SW 1271 (cell line): ENCODE data around the gene ATP6AP2.
A peak's percentile ranks its signal among the peaks of the same experiment; 100 is the strongest.
"Not testable (repeated sequence)": the region's sequence is repeated elsewhere in the genome, so short reads cannot be mapped to it uniquely, and the experiment has no call there.

Experiments used
- DNase-seq, 2 experiments: peaks; one replicate each; lab custom pipeline; 2025; lab: John Stamatoyannopoulos, UW

ATP6AP2 gene, protein sequence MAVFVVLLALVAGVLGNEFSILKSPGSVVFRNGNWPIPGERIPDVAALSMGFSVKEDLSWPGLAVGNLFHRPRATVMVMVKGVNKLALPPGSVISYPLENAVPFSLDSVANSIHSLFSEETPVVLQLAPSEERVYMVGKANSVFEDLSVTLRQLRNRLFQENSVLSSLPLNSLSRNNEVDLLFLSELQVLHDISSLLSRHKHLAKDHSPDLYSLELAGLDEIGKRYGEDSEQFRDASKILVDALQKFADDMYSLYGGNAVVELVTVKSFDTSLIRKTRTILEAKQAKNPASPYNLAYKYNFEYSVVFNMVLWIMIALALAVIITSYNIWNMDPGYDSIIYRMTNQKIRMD

DNA sequence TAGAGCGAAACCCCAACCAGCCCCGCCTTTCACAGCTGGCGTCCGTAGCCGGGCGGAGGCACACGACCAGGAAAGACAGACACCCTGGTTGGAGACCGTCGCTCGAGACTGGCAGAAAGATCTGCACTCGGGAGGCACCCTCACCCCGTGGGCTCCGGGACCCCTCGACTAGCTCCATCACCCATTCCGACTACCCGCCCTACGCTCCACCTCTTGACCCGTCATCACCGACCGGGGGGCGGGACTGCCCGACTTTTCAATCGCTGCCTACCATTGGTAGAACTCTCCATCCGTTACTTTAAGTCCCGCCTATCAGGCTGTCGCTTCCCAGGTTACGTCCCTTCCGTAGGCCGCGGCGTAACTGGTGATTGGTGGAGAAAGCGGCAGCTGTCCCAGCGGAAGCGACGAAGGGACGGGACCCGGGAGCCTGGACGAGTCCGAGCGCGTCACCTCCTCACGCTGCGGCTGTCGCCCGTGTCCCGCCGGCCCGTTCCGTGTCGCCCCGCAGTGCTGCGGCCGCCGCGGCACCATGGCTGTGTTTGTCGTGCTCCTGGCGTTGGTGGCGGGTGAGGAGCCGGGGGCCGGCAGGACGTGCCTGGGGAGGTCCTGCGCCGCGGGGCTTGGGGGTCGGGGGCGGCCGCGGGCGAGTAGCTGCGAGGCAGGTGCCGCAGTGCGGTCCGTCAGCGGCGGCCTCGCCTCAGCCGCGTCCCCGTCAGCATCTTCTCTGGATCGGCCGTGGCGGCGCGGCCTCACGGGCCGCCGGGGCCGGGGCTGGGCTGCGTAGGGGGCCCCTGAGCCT lies at the start of gene ATP6AP2:
TSS of gene ATP6AP2 (plus strand) at position 434 of the 799 bp plus-strand sequence. CDS start at position 530, 96 bp downstream.
- peak; percentile 47 to 79 for DNase-seq

DNA sequence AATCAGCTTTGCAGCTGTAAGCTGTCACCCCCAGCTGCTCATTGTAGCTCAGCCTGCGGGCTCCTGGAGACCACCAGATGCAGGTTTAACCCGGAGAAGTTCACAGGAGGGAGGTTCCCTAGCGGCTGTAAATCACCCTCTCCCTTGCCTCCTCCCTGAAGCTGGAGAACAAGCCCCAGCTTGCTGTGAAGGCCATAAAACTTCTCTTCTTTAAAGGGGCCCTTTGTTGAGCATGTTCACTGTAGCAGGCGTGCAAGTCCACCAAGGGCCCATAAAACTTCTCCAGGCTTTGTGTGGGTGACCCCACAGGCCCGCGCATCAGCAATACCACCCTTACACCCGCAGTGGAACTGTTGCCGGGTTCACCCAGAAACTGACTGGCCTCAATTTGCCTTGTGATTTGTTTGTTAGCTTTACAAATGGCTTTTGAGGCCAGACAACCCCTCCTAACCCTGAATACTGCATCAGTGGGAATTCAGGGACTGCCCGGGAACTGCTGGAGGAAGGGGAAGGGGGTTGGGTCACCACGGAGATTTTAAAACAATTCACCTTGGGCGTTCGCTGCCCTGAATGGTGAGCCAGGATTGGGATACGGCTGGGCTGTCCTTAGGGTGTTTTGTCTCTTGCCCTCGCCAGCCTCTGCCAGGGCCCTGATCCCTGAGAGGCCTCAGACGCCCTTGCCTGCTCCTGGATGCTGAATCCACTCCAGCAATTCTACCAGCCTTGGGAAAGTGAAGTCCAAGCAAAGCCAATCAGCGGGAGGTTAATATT lies 49.5 kb upstream of the ATP6AP2 start:
- no peak for DNase-seq

DNA sequence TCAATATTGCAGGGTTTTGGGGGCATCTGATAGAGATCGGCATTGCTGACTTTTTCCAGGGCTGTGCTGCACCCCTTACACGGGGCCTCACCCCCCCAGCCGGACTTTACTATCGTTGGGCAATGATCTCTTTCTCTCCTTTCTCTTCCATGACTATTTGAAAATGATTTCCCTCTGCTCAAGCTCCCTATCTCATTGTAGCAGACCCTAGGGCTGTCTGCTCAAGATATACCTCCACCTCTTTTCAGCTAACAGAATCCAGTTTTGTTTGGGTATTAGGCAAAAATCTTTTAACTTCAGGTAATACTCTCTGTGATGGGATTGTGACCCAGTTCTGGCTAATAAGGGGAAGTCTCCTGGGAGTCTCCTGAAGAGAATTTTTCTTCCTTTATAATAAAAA lies 43.5 kb upstream of the ATP6AP2 start:
- DNase-seq = no peak

DNA sequence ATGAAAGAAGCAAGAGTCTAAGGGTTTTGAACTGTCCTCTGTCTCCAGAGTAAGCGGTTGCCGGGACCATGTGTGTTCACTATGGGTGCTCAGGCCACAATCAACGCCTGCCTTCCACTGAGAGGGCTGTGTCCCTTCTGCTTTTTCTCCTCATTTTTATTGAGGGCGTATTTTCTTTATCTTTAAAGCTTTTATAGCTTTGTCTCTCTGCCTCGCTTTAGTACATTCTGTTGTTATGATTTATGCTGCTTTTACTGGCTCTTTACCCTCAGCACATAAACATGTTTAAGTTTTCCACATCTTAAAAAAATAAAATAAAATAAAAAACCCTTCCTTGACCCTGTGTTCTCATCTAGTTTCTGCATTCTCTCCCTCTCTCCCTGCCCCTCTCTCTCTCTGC lies 42.4 kb upstream of the ATP6AP2 start:
- no peak for DNase-seq

DNA sequence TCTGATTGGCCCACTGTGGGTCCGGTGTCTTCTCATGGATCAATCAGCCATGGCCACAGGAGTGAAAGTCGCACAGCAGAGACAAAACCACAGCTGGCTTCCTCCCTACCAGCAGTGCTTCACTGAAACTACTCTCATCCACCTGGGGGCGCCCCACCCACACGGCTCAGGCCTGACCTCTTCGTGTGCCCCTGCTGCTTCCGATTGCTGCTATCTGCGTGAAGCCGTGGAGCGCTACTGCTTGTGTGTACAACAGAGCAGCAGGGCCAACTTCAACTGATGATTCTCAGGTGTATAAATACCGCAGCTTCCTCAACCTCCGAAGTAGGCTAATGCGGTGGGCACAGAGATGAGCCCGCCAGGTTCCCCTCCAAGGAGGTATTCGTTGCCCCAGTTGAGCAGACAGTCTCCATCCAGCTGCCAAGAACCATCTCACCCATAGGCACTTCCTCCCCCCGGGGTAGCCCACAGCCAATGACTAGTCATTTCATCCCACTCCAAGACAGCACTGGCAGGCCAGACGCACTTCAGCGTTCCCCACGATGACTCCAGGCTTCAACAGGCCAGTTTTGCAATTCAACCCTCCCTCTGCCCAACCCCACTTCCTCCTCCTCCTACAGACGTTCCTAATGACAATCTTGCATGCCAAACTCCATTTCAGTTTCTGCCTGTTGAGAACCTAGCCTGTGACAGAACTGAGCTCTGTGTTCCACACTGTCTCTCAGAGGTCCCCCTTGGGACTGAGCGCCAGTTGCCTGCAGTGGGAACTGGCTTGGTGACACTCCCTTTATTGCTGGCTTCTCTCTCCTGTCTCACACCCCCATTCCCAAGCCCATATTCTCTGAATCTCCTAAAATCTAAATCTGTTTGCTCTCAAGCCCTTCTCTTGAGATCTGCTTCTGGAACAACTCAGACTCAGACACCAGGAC lies 41.3 kb upstream of the ATP6AP2 start:
- DNase-seq = no peak

DNA sequence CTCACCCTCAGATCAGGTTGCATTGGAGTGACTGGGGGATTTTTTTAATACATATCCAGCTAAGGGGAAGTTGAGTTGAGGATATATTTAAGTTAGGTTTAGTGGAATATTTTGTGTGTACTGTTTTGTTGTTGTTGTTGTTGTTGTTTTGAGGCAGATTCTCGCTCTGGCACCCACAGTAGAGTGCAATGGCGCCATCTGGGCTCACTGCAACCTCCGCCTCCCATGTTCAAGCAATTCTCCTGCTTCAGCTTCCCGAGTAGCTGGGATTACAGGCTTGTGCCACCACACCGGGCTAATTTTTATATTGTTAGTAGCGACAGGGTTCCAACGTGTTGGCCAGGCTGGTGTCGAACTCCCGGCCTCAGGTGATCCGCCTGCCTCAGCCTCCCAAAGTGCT lies 38.6 kb upstream of the ATP6AP2 start:
- DNase-seq = no peak

DNA sequence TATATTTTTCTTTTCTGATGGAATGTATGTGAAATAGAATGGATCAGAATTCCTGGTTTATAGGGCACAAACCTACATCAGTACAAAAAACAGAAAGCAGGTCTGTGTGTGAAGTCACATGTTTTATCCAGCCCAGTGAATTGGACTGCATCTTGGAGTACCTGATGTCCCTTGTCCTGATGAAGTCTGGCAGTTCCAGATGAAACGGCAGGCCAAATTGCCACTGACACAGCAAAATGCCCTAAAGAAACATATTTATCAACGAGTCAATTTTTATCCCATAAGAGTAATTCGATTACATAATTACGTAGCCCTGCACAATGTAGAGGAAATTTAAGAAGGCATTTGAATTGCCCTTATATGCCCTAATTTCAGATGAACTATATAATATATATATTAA lies 37.8 kb upstream of the ATP6AP2 start:
- DNase-seq = no peak

DNA sequence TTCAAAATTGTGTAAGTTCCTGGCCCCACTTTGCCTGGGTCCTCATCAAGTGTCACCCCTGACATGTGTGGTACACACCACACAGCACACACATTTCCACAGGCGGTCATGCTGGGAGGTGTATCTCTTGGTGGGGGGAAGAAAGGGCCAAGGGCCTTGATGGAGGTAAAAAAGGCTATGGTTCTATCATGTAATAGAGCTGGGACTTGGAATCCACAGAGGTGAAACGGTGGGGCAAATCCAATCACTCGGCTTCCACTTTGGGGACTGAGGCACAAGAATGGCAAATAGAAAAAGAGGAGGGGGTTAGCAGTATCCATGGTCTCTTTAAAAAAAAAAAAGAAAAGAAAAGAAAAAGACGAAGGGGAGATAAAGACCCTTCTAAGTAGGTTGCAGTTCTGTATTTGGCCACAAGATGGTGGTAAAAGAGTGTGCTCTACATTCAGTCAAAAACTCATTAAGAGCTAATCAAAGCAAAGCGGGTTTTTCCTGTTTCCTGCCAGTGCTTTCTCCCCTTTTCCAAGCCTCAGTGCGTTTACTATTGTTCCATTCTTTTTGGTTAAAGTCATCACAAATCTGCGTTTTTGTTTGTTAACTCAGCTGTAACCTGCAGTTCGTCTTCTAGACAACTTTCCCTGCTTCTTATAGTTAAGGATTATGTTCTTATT lies 37.0 kb upstream of the ATP6AP2 start:
- DNase-seq = peak in 1 of 2 experiments; percentile 6

DNA sequence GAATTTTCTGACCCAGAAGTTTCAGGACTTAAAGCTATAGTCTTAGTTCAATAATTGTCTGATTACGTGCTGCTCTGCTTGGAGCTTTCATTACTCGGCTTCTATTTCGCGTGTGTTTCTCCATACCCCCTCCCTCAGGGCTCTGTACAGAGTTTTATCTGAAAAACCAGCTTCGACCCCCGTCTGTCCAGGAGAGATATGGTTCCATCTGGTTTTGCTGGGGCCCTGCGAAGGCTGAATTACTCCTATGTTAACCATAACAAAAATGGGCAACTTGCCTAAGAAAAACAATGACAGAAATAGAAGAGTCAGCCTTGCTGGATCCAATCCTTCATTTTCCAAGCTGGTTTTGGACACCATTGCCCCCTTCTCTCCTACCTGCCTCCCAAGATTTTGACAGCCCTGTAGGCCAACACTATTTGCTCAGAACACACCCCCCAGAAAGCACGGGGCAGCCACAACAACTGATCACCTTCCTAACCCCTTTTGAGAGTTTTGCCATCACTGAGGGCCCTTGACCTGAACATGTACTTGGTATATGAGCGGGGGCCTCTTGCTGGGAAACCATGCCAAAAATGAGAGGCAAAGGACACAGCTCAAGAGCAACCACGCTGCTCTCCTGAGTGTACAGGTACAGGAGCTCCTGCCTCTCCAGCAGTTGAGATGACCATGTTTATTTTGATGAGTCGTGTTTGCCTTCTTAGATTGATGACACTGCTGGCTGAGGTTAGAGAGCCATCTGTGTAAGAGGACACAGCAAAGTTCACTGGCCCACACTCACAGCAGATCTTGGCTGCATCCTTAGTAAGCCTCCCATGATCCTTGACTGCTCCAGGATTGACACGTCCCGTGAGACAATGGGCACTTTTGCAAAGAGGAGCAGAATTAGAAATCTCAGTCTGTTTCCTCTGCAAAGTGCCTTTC lies 36.2 kb upstream of the ATP6AP2 start:
- DNase-seq = no peak

DNA sequence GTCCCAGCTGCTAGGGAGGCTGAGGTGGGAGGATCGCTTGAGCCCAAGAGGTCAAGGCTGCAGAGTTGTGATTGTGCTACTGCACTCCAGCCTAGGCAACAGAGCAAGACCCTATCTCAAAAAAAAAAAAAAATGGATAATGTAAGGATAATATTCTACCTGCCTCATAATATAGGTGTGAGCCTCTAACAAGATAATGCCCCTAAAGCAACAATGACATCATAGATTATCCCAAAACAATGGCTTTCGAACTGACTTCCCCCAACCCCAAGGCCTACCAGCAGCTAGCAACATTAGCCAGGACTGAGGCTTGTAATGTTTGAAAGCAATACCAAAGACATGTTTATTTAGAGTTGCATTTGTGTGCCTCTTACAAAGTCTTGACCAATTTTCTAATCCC lies 33.9 kb upstream of the ATP6AP2 start:
- DNase-seq = no peak

DNA sequence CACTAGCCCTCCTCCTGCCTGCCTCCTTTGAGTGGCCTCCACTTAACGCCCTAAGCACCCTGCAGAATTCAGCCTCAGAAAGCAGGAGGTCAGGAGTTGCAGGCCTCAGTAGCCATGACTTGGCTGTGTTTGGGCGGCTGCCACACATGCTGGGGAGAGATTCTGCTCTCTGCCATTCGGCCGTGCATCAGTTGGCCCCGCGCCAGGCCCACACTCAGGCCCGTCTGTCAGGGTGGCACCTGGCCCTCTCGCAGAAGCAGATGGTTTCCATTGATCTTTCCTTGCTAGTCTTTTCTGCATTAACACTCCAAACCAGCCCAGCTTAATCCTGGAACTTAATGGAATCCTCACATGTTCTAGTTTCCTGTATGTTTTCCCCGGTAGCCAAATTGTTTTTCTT lies 30.7 kb upstream of the ATP6AP2 start:
- no peak for DNase-seq

DNA sequence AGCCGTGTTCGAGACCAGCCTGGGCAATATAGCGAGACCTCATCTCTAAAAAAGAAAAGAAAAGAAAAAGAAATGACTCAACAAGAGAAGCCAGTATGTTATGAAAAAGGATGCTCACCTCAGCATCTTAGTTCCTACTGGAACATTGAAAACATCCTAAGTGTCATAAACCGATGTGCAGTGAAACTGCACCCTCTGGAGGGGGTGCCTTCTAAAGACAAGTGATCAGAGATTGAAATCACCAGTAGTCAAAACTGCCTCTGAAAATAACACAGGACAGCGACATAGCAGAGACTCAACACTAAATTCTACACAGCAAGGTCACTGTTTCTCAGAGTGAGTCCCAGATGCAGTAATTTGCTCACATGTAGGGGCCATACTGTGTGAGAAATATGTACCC lies 28.0 kb upstream of the ATP6AP2 start:
- peak in 1 of 2 experiments; percentile 0 for DNase-seq

DNA sequence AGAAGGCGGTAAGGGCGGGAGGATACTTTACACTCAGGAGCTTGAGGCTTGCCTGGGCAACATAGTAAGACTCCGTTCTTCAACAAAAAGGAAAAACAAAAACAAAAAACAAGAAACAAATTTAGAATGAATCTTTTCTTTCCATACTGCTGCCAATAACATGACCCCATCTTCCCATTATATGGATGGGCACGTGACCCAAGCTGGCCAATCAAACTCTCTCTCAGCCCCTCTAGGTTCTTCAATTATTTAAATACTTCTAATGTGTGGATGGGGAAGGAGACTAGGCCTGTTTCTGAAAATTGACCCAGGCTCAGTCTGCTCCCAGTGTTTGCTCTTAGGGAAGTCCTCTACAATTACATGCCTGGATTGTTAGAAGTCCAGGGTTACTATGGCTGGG lies 22.2 kb upstream of the ATP6AP2 start:
- DNase-seq = no peak

DNA sequence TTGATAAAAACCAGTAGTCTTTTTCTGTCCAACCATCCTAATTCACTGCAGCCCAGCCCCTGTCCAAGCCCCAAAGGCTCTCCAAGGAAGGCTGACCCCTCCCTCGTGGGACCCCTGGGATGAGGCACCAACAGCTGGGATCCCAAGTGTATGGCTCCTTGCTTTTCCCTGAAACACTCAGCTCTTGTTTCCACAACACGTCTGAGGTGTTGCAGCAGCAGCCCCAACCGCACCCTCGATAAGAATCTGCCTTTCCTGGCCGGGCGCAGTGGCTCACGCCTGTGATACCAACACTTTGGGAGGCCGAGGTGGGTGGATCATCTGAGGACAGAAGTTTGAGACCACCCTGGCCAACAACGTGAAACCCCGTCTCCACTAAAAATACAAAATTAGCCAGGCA lies 17.0 kb upstream of the ATP6AP2 start:
- no peak for DNase-seq

DNA sequence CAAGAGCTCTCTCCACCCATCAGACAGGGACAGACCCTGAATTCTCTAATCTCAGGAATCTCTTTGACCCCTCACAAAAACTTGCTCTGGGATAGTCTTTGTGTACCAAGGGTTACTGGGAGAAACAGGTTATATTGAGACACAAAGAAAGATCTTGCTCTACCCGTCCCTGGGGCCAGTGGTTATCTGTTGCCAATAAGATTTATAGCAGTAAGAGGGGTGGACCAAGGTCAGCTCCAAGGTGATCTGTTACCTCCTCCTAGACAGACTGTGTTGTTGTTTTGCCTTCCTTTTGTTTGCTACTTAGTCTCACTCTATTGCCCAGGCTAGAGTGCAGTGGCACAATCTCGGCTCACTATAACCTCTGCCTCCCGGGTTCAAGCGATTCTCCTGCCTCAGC lies 16.3 kb upstream of the ATP6AP2 start:
- no peak for DNase-seq

DNA sequence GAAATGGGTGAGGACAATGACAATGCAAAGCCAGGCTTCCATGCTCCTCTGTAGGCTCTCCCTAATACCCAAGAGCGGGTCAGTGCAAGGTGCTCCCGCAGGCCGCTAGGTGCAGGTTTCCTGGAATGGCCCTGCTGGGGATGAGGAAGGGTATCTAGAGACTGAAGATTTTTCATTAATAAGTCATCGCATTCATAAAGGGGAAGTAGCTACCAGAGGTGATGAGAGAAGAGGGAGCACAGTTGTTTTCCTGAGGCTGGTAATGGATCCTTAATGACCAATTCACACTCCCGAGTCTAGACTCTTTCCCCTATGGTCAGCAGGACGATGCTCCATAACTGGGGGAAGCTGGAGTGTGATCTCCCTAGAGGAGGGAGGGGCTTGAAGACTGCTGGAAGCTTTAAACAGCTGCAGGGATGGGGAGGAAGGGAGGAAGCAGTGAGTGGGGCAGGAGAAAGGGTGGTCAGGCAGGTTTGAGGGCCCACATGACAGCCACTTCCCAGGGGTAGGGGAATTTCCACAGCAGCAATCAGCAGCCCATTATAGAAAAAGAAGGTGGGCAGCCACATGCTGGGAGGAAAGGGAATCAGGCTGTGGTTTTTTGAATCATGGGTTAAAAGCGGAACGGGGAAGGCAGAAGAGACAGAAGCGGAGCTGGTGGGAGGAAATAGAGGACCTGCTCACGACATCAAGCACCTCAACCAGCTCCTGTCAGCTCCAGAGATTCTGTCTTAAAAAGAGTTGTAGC lies 10.2 kb upstream of the ATP6AP2 start:
- DNase-seq = no peak

DNA sequence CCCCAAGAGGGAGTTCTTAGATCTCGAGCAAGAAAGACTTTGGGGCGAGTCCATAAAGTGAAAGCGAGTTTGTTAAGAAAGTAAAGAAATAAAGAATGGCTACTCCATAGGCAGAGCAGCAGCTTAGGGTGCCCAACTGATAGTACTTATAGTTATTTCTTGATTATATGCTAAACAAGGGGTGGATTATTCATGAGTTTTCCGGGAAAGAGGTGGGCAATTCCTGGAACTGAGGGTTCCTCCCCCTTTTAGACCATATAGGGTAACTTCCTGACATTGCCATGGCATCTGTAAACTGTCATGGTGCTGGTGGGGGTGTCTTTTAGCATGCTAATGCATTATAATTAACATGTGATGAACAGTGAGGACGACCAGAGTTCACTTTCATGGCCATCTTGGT lies 9.6 kb upstream of the ATP6AP2 start:
- DNase-seq = not testable (repeated sequence)

DNA sequence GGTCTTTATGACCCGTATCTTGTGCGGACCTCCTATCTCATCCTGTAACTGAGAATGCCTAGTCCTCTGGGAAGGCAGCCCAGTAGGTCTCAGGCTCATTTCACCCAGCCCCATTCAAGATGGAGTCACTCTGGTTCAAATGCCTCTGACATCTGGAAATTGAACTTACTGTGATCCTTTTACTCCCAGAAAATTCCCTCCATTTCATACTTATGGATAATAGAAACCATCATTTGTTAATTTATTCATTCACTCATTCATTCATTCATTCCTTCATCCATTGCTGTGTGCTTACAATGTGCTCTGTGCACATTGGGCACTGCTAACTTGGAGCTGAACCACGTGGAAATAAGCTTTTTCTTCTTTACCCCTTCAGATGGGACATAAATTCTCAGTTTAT lies 9.2 kb upstream of the ATP6AP2 start:
- DNase-seq = no peak

DNA sequence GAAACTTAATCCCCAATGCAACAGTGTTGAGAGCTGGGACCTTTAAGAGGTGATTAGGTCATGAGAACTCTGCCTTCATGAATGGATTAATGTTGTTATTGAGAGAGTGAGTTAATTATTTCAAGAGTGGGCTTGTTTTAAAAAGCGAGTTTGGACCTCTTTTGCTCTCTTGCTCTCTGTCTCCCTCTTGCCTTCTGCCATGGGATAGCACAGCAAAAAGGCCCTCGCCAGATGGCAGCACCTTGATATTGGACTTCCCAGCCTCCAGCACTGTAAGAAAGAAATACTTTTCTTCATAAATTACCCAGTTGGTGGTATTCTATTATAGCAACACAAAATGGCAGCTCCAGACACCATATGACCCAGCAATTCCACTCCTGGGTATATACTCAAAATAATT lies 7.0 kb upstream of the ATP6AP2 start:
- DNase-seq = no peak
